DND-41 (cell line): ENCODE measurements around the gene TMEM107.

ENCODE experiments used
- ATAC-seq: fragments of 200-7000 bp; cut with Tn5 transposase; 3 replicates; pipeline ENCODE4 v1.9.1; 2021; ENCODE audit warnings: low read depth; ENCODE audit not compliant: insufficient read depth
- DNase-seq: peaks from one replicate; pipeline ENCODE4 v3.0.0-alpha.2; 2020
- H2AFZ ChIP-seq: 2 replicates; pipeline ENCODE4 v1.6.0; 2012; ENCODE audit warnings: low read depth, low read length
- H3K27ac ChIP-seq: 2 replicates; pipeline ENCODE4 v1.5.1; 2012; ENCODE audit warnings: low read length, inconsistent platforms
- H3K27me3 ChIP-seq: fragments of 200-600 bp; sonication (generic); 2 replicates; pipeline ENCODE4 v1.6.0; 2012; ENCODE audit warnings: low read length, mild to moderate bottlenecking, inconsistent platforms; ENCODE audit not compliant: insufficient read depth, poor library complexity
- H3K36me3 ChIP-seq: 2 replicates; pipeline ENCODE4 v1.5.1; 2012; ENCODE audit warnings: low read length, inconsistent platforms; ENCODE audit not compliant: insufficient read depth
- H3K4me1 ChIP-seq: 2 replicates; pipeline ENCODE4 v1.5.1; 2012; ENCODE audit warnings: mild to moderate bottlenecking, low read length; ENCODE audit not compliant: insufficient read depth
- H3K4me2 ChIP-seq: 2 replicates; pipeline ENCODE4 v1.6.0; 2012; ENCODE audit warnings: mild to moderate bottlenecking, moderate library complexity, low read length, inconsistent platforms; ENCODE audit not compliant: insufficient read depth
- H3K4me3 ChIP-seq, 2 experiments: fragments of 200-600 bp in 1 of 2; shearing (Covaris generic) in 1 of 2; 2 replicates each; pipeline ENCODE4 v1.5.1; 2012 to 2016; ENCODE audit warnings: inconsistent platforms in 2 of 2, low read length in 2 of 2, mild to moderate bottlenecking in 2 of 2, low read depth in 1 of 2, moderate library complexity in 1 of 2
- H3K79me2 ChIP-seq: 2 replicates; pipeline ENCODE4 v1.6.0; 2012; ENCODE audit warnings: low read length, inconsistent platforms; ENCODE audit not compliant: insufficient read depth
- H3K9ac ChIP-seq: 2 replicates; pipeline ENCODE4 v1.6.0; 2012; ENCODE audit warnings: low read depth, mild to moderate bottlenecking, inconsistent platforms, low read length, moderate library complexity
- H3K9me3 ChIP-seq: 2 replicates; pipeline ENCODE4 v1.5.1; 2012; ENCODE audit warnings: low read length, moderate library complexity, mild to moderate bottlenecking, inconsistent platforms; ENCODE audit not compliant: insufficient read depth, severe bottlenecking
- H4K20me1 ChIP-seq: 2 replicates; pipeline ENCODE4 v1.6.0; 2012; ENCODE audit warnings: low read length; ENCODE audit not compliant: insufficient read depth
- EZH2 ChIP-seq: IDR thresholded peaks from 3 replicates; pipeline ENCODE4 v1.6.1; 2012; ENCODE audit warnings: borderline replicate concordance, low read depth, mild to moderate bottlenecking, moderate library complexity, low read length, inconsistent platforms; ENCODE audit not compliant: severe bottlenecking
- TF ChIP-seq, protein P1 (sequence below): IDR thresholded peaks from 2 replicates; pipeline ENCODE4 v1.5.1; 2012; ENCODE audit warnings: borderline replicate concordance, low read length, moderate library complexity, mild to moderate bottlenecking; ENCODE audit not compliant: poor library complexity, severe bottlenecking; ENCODE audit errors: extremely low read depth

Gene TMEM107

DNA sequence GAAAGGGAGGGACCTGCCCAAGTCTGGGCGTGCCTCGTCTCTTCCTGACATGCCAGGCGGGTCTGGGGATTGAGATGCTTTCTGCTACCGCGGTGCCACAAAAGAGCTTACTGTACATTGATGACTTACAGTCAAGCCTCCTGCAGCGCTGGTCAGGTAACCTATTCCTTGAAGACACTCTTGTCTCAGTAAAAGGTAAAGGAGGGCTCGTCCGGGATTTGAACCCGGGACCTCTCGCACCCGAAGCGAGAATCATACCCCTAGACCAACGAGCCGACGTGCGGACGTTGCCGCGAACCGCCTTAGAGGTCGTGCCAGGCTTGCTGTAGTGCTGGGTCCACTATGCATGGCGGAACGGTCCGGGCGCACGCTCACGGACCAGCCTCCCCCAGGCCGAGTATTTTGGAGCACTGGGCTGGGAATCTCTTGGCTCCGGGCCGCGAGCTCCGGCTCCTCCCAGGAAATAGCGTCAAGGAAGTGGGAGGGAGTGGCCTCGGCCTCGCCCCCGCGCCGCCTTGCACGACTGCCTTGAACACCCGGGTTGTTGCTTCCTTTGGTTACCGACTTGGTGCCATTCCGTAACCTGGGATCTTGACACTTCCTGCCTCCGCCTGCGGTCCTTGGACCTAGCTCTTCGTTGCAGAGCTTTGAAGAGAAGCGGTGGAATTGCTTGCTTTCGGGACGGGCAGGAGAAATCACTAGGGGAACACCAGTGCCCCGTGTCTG, 46.6 kb upstream of the TMEM107 start:
- DNase-seq (peak; percentile 94), ATAC-seq (peak; percentile 64)
- Histone ChIP-seq H3K36me3 (peaks cover 9% of the 10 kb centered on the region), H3K27ac (peak overlapping the region; percentile 98), H3K79me2 (no peaks in the 10 kb centered on the region; the same call in 1 of the 2 replicates), H3K4me1 (peaks cover 32% of the 10 kb centered on the region), H3K9me3 (no peaks in the 10 kb centered on the region), H3K27me3 (no peaks in the 10 kb centered on the region), H3K4me3 (peak overlapping the region; percentile 32 to 81), H4K20me1 (no peaks in the 10 kb centered on the region), H3K9ac (peak overlapping the region; percentile 89), H2AFZ (peak overlapping the region; percentile 84), H3K4me2 (peak overlapping the region; percentile 76)
- TF ChIP-seq EZH2, result no peak
- TF ChIP-seq, protein P1, sequence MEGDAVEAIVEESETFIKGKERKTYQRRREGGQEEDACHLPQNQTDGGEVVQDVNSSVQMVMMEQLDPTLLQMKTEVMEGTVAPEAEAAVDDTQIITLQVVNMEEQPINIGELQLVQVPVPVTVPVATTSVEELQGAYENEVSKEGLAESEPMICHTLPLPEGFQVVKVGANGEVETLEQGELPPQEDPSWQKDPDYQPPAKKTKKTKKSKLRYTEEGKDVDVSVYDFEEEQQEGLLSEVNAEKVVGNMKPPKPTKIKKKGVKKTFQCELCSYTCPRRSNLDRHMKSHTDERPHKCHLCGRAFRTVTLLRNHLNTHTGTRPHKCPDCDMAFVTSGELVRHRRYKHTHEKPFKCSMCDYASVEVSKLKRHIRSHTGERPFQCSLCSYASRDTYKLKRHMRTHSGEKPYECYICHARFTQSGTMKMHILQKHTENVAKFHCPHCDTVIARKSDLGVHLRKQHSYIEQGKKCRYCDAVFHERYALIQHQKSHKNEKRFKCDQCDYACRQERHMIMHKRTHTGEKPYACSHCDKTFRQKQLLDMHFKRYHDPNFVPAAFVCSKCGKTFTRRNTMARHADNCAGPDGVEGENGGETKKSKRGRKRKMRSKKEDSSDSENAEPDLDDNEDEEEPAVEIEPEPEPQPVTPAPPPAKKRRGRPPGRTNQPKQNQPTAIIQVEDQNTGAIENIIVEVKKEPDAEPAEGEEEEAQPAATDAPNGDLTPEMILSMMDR, result no peak

DNA sequence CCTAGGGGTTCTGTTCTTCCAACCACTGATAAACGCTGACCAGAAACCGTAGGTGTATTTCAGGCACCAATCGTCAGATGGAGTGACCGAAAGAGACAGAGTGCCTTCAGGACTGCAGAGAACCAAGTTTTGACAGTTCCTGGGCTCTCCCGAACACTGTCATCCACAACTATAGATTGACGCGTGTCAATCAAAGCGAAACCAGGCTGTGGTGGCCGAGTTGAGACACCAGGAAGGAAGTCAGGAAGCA, 46.1 kb upstream of the TMEM107 start:
- Histone ChIP-seq H3K4me1 (peaks cover 32% of the 10 kb centered on the region), H3K79me2 (no peaks in the 10 kb centered on the region; the same call in 1 of the 2 replicates), H3K27me3 (no peaks in the 10 kb centered on the region), H3K9ac (peak overlapping the region; percentile 89), H3K27ac (peak overlapping the region; percentile 98), H3K9me3 (no peaks in the 10 kb centered on the region), H4K20me1 (no peaks in the 10 kb centered on the region), H3K36me3 (peaks cover 4% of the 10 kb centered on the region), H2AFZ (peak overlapping the region; percentile 84), H3K4me3 (peak overlapping the region; percentile 32 to 81), H3K4me2 (peak overlapping the region; percentile 76)
- ATAC-seq (no peak; the same call in 2 of the 3 replicates), DNase-seq (no peak)
- TF ChIP-seq, protein P1, result no peak
- no peak for TF ChIP-seq EZH2

DNA sequence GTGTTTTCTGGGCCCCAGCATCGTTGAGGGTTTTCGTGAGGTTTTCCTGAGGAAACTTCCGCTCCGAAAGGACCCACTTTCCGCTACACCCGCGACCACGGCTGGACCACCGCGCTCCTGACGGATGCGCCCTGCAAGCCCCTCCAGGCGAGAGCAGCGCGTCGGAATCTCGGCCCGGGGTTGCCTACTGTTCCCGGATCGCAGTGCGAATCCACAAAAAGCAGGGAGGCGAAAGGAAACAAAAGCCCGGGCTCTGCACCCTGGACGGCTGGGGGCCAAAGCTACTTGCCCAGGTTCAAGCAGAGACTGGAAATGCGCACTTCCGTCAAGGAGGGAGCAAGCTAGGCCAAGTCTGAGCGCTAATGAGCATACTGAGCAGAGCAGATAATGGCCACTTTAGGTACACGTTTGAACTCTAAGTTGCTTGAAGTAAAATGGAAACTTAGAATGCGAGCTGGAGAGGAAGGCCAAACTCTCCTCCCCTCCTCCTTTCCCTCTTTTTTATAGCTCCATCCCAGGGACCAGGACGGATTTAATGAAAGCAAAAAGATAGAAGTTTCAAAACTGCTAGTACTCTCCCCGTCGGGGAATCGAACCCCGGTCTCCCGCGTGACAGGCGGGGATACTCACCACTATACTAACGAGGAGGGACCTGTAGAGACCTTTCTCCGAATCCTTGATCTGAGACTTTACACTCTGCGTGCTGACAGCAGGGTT, 45.6 kb upstream of the TMEM107 start:
- TF ChIP-seq EZH2, result no peak
- TF ChIP-seq, protein P1, result peak; percentile 21
- Histone ChIP-seq H3K27ac (peak overlapping the region; percentile 98), H3K36me3 (no peaks in the 10 kb centered on the region), H3K4me1 (peaks cover 32% of the 10 kb centered on the region), H3K4me3 (peak overlapping the region; percentile 32 to 81), H4K20me1 (no peaks in the 10 kb centered on the region), H3K79me2 (no peaks in the 10 kb centered on the region; the same call in 1 of the 2 replicates), H2AFZ (peak overlapping the region; percentile 89), H3K9ac (peak overlapping the region; percentile 89), H3K4me2 (peak overlapping the region; percentile 76), H3K9me3 (no peaks in the 10 kb centered on the region), H3K27me3 (no peaks in the 10 kb centered on the region)
- ATAC-seq (peak; percentile 63), DNase-seq (peak; percentile 88)
